NCI-H526 (cell line): Measurements from ENCODE around the gene CWC22.
"Not testable (repeated sequence)": the region's sequence is repeated elsewhere in the genome, so short reads cannot be mapped to it uniquely, and the experiment has no call there.

Experiments used
- DNase-seq, 2 experiments: peaks; one replicate each; lab custom pipeline; 2025; lab: John Stamatoyannopoulos, UW

CWC22 gene

DNA sequence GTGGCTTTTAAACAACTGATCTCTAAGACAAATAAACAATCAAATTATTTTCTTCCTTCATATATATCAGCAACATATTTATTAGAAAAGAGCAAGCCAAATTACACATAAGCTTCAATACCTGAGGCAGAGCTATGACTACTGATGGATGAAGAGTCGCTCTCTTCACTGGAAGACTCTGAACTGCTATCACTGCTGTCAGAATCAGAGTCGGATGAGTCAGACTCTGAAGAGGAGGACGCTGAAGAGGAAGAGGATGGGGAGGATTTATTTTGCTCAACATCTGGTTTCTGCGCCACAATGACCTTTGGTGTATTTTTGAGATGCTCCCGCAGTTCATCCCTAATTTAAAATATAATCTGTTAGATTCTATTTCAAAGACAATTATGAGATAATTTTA, 56.7 kb downstream of the CWC22 start:
- DNase-seq: no peak

GRCh38 chr2:179949438-179949837, 57.7 kb downstream of the CWC22 start:
- DNase-seq: no peak

- no peak for DNase-seq
Measured at GRCh38 chr2:179948058-179948457, 59.0 kb downstream of the CWC22 start.

- DNase-seq: no peak
Measured at GRCh38 chr2:179946810-179947615, 60.1 kb downstream of the CWC22 start.

- no peak for DNase-seq
Measured at GRCh38 chr2:179946346-179946745, 60.8 kb downstream of the CWC22 start.

- DNase-seq: no peak
Measured at GRCh38 chr2:179939259-179939658, 67.8 kb downstream of the CWC22 start.

DNA sequence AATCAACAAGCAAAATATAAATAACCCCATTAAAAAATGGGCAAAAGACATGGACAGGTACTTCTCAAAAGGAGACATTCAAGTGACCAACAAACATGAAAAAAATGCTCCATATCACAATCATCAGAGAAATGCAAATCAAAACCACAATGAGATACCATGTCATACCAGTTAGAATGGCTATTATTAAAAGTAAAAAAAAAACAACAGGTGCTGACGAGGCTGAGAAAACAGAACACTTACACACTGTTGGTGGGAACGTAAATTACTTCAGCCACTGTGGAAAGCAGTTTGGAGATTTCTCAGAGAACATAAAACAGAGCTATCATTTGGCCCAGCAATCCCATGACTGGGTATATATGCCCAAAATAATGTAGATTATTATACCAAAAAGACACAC, 69.1 kb downstream of the CWC22 start:
- DNase-seq: peak; percentile 13 to 46

GRCh38 chr2:179936654-179937053, 70.4 kb downstream of the CWC22 start:
- peak in 1 of 2 experiments; percentile 52 for DNase-seq

- no peak for DNase-seq
Measured at GRCh38 chr2:179936141-179936540, 71.0 kb downstream of the CWC22 start.

- no peak for DNase-seq
Measured at GRCh38 chr2:179932786-179933185, 74.3 kb downstream of the CWC22 start.

DNA sequence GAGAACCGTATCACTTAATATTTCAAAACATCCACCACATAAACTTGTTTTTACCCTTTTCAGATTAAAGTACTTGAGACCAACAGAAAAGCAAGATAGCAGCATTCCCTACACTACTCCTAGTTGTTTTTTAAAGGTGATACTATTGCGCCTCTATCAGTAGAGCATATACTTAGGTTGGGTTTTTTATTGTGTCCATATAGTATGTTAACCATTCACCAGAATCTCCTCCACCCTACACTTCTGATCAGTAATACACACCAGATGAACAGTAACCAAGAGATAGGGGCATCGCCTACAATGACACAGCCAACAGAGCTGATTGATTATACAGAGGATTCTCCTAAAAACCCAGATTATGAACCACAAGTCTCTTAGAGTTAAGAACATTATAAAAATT, 75.6 kb downstream of the CWC22 start:
- no peak for DNase-seq

- not testable (repeated sequence) for DNase-seq
Measured at GRCh38 chr2:179929997-179930396, 77.1 kb downstream of the CWC22 start.

- no peak for DNase-seq
Measured at GRCh38 chr2:179927041-179927440, 80.1 kb downstream of the CWC22 start.

DNA sequence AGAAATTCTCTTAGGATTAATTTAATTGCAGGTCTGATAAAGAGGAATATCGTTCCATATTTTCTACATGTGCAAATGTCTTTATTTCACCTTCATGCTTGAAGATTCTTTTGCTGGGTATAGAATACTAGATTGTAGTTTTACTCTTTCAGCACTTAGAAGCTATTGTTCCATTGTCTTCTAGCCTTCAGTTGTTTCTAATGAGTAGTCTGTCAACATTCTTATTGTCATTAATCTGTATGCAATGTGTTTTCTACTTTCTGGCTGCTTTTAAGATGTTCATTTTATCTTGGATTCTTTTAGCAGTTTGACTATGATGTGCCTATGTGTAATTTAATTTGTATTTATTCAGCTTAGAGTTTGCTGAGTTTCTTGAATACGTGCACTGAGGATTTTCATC, 81.4 kb downstream of the CWC22 start:
- DNase-seq: no peak

- no peak for DNase-seq
Measured at GRCh38 chr2:179917272-179917671, 89.8 kb downstream of the CWC22 start.

- DNase-seq: no peak
Measured at GRCh38 chr2:179915395-179915992, 91.6 kb downstream of the CWC22 start.

DNA sequence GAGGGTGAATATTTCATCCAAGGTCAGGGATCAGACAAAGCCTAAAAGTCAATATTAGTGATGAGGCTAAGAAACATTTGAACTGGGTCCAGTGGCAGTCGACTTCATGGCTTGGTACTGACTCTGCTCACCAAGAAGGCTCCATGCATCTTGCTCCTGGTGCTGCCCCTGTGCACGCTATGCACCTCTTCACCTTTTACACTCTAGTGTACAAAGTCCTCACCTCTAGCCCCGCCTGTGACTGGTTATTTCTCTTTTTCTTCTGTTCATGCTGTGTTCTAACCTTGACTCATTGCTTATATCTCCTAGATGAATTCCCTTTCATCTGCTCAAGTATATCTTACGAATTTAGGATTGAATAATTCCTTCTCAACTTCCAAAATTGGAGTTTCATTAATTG, 93.3 kb downstream of the CWC22 start:
- no peak for DNase-seq

DNA sequence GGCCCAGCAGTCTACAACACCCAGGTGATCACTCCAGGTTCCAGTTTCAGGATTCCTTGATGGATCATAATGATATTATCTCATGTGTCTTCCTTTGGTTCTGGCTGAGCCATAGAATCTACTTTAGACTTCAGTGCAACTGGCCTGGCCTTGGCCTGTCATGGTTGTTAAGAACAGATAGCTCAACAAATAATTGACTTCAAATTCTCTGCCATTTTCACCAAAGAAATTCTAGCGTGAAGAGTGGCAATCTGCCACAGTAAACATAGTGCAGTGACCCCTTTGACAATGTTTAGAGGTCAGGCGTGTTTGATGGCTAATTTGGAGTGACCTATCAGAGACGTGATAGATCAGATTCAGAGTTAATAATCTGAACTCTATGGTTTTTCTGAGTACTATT, 95.5 kb downstream of the CWC22 start:
- no peak for DNase-seq

DNA sequence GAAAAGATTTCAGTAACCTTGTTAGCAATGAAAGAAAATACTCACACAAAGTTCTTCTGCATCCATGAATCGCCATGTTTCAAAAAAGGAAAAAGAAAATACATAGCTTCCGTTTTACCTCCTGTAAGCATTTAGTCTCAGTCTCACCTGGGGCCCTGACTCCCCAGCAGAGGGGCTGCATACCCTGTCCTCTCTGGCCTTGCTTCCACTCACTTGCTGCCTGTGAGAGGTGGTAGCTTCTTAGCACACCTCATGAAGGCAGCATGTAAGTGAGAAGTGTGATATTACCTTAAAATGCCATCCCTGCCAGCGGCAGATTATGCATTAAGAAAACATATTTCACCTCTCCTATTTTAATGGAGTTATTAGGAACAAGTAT, 96.4 kb downstream of the CWC22 start:
- no peak for DNase-seq

- DNase-seq: no peak
Measured at GRCh38 chr2:179909845-179910734, 97.0 kb downstream of the CWC22 start.

DNA sequence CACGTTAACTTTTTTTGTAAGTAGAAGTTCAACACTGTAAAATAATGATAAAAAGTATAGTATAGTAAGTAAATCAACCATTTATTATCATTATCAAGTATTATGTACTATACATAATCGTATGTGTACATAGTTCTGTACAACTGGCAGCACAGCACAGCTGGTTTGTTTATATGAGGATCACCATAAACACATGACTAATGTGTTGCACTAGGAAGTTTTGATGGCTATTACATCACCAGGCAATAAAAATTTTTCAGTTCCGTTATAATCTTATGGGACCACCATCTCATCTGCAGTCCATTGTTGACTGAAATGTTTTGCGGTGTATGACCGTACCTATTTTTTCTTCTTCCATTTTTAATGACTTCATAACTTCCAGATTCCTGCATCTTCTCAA, 106.4 kb downstream of the CWC22 start:
- no peak for DNase-seq

- no peak for DNase-seq
Measured at GRCh38 chr2:179899666-179900065, 107.4 kb downstream of the CWC22 start.

DNA sequence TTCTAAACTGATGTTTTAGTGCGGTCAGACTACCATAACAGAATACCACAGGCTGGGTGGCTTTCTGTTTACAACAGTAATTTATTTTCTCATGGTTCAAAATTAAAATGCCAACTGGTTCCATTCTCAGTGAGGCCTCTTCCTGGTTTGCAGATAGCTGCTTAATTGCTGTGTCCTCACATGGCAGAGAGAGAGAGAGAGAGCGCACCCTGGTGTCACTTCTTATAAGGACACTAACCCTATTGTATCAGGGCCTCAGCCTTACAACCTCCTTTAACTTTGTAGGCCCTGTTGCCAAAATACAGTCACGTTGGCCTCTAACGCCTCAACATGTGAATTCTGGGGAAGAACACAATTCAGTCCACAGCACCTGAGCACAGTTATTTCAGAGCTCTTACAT, 108.2 kb downstream of the CWC22 start:
- DNase-seq: peak; percentile 48 to 77
